ENCODE results near the gene PRDX5.

PRDX5 gene

DNA sequence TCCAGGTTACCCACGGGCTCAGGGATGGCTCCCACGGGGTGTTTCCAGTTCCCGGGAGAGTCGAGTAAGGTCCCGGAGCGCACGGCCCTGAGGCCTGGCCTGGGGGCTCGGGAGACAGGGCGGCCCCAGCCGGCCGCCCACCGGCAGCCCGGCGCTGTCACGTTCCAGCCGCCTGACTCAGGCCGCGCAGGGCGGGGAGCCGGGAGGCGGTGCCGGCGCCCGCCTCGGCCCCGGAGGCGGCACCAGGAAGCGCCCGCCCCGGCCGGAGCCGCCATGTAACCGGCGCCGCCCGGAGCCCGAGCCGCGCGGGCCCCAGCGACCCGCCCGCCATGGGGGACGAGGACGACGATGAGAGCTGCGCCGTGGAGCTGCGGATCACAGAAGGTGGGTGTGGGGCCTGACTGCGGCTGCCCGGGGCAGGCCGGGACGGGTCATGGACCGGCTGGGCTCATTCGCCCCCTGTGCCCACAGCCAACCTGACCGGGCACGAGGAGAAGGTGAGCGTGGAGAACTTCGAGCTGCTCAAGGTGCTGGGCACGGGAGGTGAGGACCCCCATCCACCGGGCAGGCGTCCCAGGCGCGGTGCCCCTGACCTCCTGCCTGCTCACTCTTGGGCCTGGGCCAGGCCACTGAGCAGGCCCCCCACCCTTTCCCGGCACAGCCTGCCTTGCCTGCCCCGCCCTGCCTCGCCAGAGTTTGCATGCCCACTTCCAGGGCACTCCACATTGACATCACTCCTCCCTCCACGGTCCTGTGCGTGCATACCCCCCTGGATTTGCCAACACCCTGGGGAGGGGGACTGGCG is 41.2 kb downstream of the PRDX5 start, which contains the start of gene RPS6KA4:
Gene RPS6KA4 (plus strand): TSS at position 256 of the 805 bp plus-strand sequence. CDS start 74 bp downstream, at position 330.
- TF ChIP-seq, protein P1, sequence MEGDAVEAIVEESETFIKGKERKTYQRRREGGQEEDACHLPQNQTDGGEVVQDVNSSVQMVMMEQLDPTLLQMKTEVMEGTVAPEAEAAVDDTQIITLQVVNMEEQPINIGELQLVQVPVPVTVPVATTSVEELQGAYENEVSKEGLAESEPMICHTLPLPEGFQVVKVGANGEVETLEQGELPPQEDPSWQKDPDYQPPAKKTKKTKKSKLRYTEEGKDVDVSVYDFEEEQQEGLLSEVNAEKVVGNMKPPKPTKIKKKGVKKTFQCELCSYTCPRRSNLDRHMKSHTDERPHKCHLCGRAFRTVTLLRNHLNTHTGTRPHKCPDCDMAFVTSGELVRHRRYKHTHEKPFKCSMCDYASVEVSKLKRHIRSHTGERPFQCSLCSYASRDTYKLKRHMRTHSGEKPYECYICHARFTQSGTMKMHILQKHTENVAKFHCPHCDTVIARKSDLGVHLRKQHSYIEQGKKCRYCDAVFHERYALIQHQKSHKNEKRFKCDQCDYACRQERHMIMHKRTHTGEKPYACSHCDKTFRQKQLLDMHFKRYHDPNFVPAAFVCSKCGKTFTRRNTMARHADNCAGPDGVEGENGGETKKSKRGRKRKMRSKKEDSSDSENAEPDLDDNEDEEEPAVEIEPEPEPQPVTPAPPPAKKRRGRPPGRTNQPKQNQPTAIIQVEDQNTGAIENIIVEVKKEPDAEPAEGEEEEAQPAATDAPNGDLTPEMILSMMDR (IDR thresholded peaks at IDR 0.05; ENCODE audit: extremely low read depth, missing control alignments), result no peak
- DNase-seq (ENCODE audit: low spot score), result peak; percentile 98

DNA sequence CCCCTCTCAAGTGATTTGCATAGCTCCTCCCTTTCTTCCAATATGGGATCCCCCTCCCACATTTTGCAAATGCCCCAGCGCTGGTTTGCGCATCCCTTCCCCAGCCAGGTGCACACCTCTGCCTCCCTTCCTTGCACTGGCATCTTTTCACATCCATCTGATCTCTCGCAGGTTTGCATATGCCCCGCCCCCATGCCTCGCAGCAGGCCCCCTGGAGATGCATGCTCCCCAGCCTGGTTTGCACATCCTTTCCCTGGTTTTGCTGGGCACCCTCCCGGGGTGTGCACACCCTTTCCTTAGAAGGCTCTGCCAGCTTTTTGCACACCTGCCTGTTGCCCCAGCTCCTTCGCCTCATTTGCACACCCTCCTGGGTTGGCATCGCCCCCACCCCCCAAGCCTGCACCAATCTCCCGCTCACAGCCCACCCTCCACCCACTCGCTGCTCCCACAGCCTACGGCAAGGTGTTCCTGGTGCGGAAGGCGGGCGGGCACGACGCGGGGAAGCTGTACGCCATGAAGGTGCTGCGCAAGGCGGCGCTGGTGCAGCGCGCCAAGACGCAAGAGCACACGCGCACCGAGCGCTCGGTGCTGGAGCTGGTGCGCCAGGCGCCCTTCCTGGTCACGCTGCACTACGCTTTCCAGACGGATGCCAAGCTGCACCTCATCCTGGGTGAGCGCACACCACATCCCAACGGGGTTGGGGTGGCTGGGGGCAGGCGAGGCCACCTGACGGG is 42.0 kb downstream of the PRDX5 start:
- peak; percentile 77 for DNase-seq (ENCODE audit: low spot score)
- TF ChIP-seq, protein P1 (IDR thresholded peaks at IDR 0.05; ENCODE audit: extremely low read depth, missing control alignments), result no peak

DNA sequence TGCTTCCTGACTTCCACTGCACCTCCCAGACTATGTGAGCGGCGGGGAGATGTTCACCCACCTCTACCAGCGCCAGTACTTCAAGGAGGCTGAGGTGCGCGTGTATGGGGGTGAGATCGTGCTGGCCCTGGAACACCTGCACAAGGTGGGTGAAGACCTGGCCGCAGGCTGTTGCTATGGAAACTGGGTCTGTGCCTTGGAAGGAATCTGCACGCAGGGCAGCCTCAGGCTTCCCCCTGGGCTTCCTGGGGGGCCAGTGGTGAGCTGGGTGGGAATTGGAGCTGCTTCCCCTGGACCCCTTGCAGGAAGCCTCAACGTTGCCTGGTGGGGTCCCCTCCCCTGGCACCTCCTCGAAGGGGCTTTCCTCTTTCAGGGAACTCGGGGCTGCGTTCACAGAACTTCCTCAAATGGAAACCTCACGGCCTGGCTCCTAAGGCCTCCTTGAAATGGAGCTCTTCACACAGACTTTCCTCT is 42.6 kb downstream of the PRDX5 start:
- DNase-seq (ENCODE audit: low spot score), result peak; percentile 53

DNA sequence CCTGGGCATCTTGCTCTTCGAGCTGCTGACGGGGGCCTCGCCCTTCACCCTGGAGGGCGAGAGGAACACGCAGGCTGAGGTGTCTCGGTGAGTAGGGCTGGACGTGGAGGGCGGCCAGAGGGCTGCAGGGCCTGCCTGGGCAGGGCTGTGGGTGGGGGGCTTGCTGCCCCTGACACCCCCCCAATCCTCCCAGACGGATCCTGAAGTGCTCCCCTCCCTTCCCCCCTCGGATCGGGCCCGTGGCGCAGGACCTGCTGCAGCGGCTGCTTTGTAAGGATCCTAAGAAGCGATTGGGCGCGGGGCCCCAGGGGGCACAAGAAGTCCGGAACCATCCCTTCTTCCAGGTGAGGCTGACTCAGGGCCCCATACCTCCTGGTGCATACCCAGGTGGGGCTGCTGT is 43.7 kb downstream of the PRDX5 start:
- DNase-seq (ENCODE audit: low spot score), result no peak

More for the DNA sequence above, 42.6 kb downstream of the PRDX5 start:
- TF ChIP-seq, protein P1 (IDR thresholded peaks at IDR 0.05; ENCODE audit: extremely low read depth, missing control alignments), result no peak

DNA sequence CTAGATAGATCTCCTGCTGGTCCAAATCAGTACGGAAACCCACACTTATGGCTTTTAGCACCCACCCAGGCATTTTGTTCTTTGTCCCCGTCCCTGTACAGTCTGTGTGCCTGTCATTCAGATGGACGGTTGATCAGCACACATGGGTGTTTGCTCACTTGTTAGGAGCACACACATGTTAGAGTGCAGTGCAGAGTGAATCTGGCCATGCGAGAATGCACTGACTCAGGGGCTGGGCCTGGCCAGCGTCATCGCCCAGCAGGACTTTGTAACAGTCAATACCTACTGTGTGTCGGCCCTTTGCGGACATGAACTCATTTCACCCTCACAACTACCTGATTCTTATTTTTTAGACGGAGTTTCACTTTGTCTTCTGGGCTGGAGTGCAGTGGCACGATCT is 44.4 kb downstream of the PRDX5 start:
- TF ChIP-seq, protein P1 (IDR thresholded peaks at IDR 0.05; ENCODE audit: extremely low read depth, missing control alignments), result no peak
- DNase-seq (ENCODE audit: low spot score), result no peak

More for the DNA sequence above, 43.7 kb downstream of the PRDX5 start:
- TF ChIP-seq, protein P1 (IDR thresholded peaks at IDR 0.05; ENCODE audit: extremely low read depth, missing control alignments), result no peak

DNA sequence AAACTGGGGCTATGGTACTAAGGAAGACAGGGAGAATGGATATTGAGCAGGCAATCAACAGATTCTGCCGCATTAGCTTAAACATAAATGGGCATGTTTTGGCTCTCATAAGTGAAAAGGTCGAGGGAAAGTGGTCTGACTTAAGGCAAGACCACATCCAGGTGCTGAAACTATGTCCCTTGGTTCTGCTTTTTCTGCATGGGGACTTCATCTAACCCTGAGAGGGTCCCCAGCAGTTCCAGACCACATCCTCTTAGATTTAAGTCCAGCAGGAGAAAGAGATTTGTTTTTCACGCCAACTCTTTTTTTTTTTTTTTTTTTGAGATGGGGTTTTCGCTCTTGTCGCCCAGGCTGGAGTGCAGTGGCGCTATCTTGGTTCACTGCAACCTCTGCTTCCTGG is 46.5 kb downstream of the PRDX5 start:
- DNase-seq (ENCODE audit: low spot score), result peak; percentile 44
- TF ChIP-seq, protein P1 (IDR thresholded peaks at IDR 0.05; ENCODE audit: extremely low read depth, missing control alignments), result no peak

DNA sequence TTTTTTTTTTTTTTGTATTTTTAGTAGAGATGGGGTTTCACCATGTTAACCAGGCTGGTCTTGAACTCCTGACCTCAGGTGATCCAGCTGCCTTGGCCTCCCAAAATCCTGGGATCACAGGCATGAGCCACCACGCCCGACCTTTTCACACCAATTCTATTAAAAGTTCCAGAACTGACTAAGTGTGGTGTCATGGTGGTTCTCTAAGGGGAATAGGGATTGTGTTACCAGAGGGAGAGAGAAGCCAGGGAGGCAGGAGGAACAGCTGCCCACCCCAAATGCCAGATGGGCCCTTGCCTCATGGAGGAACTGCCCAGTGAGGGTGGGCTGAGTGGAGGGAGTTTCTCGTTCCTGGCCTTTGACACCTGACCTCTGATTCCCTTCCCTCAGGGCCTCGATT is 47.0 kb downstream of the PRDX5 start:
- TF ChIP-seq, protein P1 (IDR thresholded peaks at IDR 0.05; ENCODE audit: extremely low read depth, missing control alignments), result no peak
- DNase-seq (ENCODE audit: low spot score), result no peak

All from GM20000 (cell line).